NT2/D1 (cell line): Measurements from ENCODE around the gene G3BP1.

ENCODE experiments used
- DNase-seq: peaks from one replicate; pipeline ENCODE4 v3.0.0-alpha.2; 2011; ENCODE audit warnings: low read depth, low spot score
- H3K27me3 ChIP-seq: 2 replicates; pipeline ENCODE4 v1.6.0; 2011; ENCODE audit warnings: mild to moderate bottlenecking; ENCODE audit not compliant: insufficient read length, insufficient read depth
- H3K36me3 ChIP-seq: 2 replicates; pipeline ENCODE4 v1.6.1; 2011; ENCODE audit warnings: mild to moderate bottlenecking, low read length, mixed read lengths; ENCODE audit not compliant: insufficient read depth, insufficient read length
- H3K4me1 ChIP-seq: 2 replicates; pipeline ENCODE4 v1.5.1; 2011; ENCODE audit not compliant: insufficient read depth, insufficient read length
- H3K4me3 ChIP-seq: 2 replicates; pipeline ENCODE4 v1.5.1; 2011; ENCODE audit warnings: low read depth; ENCODE audit not compliant: insufficient read length
- H3K9ac ChIP-seq: 2 replicates; pipeline ENCODE4 v1.6.0; 2011; ENCODE audit warnings: low read depth; ENCODE audit not compliant: insufficient read length
- H3K9me3 ChIP-seq: 2 replicates; pipeline ENCODE4 v1.5.1; 2011; ENCODE audit warnings: mild to moderate bottlenecking, low read length; ENCODE audit not compliant: insufficient read depth
- SUZ12 ChIP-seq: IDR thresholded peaks from 2 replicates; pipeline ENCODE4 v1.6.1; 2011; ENCODE audit not compliant: insufficient read length, insufficient read depth; ENCODE audit errors: extremely low read depth
- YY1 ChIP-seq: IDR thresholded peaks from 2 replicates; pipeline ENCODE4 v1.6.1; 2011; ENCODE audit not compliant: insufficient read length, insufficient read depth
- ZNF274 ChIP-seq: IDR thresholded peaks from 2 replicates; pipeline ENCODE4 v1.6.1; 2011; ENCODE audit warnings: mild to moderate bottlenecking, low read depth, low read length

The G3BP1 gene

GRCh38 chr5:151811593-151812321, 40.0 kb downstream of the G3BP1 start:
- Histone ChIP-seq H3K9ac (no peak overlapping the region), H3K4me1 (no peaks in the 10 kb centered on the region), H3K9me3 (no peaks in the 10 kb centered on the region), H3K36me3 (peaks cover 65% of the 10 kb centered on the region), H3K4me3 (no peak overlapping the region), H3K27me3 (no peaks in the 10 kb centered on the region)
- DNase-seq: no peak
- TF ChIP-seq SUZ12 (no peak), ZNF274 (no peak), YY1 (no peak)

DNA sequence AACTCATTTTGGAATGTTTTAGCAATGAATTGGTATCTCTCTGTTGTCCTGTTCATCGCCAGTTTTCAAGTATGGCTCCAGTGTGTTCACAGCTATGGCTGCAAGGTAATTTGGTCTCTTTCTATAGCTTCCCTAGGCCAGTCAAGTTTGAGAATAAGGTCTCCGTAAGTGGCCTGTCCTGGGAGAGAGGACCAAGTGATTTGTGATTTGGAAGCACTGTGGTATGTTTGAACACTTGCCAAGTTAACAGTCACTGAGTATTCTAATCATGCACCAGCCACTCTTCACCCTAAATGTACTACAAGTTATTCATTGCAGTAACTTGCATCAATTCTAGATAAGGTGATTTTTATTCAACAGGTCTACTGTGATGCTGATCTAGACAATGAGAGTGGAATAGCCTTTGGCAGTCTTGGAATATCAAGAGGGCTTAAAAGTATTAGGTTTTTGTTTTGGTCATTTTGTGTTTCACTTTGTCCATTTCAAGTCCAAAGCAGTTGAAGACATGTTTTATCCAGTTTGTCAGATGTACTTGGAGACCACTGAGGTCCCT, 41.1 kb downstream of the G3BP1 start:
- Histone ChIP-seq H3K4me3 (no peak overlapping the region), H3K9ac (no peak overlapping the region), H3K27me3 (no peaks in the 10 kb centered on the region), H3K4me1 (no peaks in the 10 kb centered on the region), H3K36me3 (peaks cover 56% of the 10 kb centered on the region), H3K9me3 (no peaks in the 10 kb centered on the region)
- no peak for DNase-seq
- TF ChIP-seq YY1 (no peak), ZNF274 (no peak), SUZ12 (no peak)

DNA sequence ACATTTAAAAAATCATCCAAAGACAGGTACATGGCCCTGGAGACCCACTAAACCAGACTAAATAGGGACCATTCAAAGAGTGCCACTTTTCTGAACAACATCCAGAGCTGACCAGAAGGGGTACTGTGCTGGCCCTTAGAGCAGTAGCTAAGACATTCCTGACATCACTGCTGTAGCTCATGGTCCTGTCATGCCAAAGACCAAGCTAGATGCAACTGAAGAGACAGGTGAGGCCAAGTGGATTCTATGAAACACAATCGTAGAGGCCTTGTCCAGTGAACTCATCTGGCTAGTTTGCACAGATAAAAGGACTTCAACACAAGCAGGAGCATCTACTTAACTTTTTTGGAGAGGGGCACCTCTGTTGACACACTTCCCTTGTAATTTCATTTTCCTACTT, 43.3 kb downstream of the G3BP1 start:
- H3K4me1 ChIP-seq: no peaks in the 10 kb centered on the region
- no peak for TF ChIP-seq SUZ12
- H3K36me3 ChIP-seq: peaks cover 41% of the 10 kb centered on the region
- DNase-seq: no peak
- H3K27me3 ChIP-seq: no peaks in the 10 kb centered on the region
- no peaks in the 10 kb centered on the region for H3K9me3 ChIP-seq
- H3K9ac ChIP-seq: no peak overlapping the region
- H3K4me3 ChIP-seq: no peak overlapping the region

GRCh38 chr5:151819830-151820229, 48.1 kb downstream of the G3BP1 start:
- H3K9ac ChIP-seq: no peak overlapping the region
- no peak for DNase-seq
- H3K9me3 ChIP-seq: no peaks in the 10 kb centered on the region
- H3K36me3 ChIP-seq: peaks cover 5% of the 10 kb centered on the region
- H3K4me3 ChIP-seq: no peak overlapping the region
- no peaks in the 10 kb centered on the region for H3K4me1 ChIP-seq
- TF ChIP-seq ZNF274 (no peak), YY1 (no peak), SUZ12 (no peak)
- H3K27me3 ChIP-seq: no peaks in the 10 kb centered on the region

DNA sequence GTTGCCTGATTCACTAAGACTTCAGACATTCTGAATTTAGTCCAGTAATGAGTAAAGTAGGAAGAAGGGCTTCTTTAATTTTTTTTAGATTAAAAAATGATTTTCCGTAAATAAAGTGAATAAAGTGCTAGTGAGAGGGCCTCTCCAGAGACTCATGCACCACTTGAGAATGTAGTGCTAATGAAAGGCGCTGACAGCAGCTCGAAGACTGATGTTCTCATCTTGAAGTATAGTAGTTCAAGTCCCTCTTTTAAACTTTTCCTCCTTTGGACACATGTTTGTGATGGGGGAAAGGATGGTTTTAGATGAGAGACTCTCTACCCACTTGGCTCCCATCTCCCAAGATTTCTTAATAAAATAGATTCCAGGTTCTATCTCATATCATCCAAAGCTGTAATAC, 48.5 kb downstream of the G3BP1 start:
- Histone ChIP-seq H3K4me1 (no peaks in the 10 kb centered on the region), H3K9me3 (no peaks in the 10 kb centered on the region), H3K9ac (no peak overlapping the region), H3K36me3 (peaks cover 5% of the 10 kb centered on the region), H3K27me3 (no peaks in the 10 kb centered on the region), H3K4me3 (no peak overlapping the region)
- DNase-seq: no peak
- TF ChIP-seq ZNF274 (no peak), SUZ12 (no peak), YY1 (no peak)

GRCh38 chr5:151820903-151821302, 49.1 kb downstream of the G3BP1 start:
- H3K27me3 ChIP-seq: no peaks in the 10 kb centered on the region
- no peak overlapping the region for H3K9ac ChIP-seq
- H3K4me3 ChIP-seq: no peak overlapping the region
- no peak for TF ChIP-seq SUZ12
- no peak for TF ChIP-seq YY1
- TF ChIP-seq ZNF274: no peak
- no peaks in the 10 kb centered on the region for H3K9me3 ChIP-seq
- peaks cover 2% of the 10 kb centered on the region for H3K4me1 ChIP-seq
- peaks cover 5% of the 10 kb centered on the region for H3K36me3 ChIP-seq
- no peak for DNase-seq

- no peak for TF ChIP-seq YY1
- TF ChIP-seq ZNF274: no peak
- TF ChIP-seq SUZ12: no peak
These were observed 50.4 kb downstream of the G3BP1 start for GRCh38 chr5:151822141-151822540.

More at GRCh38 chr5:151822141-151822540, 50.4 kb downstream of the G3BP1 start:
- Histone ChIP-seq H3K27me3 (no peaks in the 10 kb centered on the region), H3K9me3 (no peaks in the 10 kb centered on the region), H3K9ac (no peak overlapping the region), H3K4me1 (peaks cover 2% of the 10 kb centered on the region), H3K36me3 (peaks cover 3% of the 10 kb centered on the region), H3K4me3 (no peak overlapping the region)
- DNase-seq: no peak
